ENCODE measurements around the gene MSRB3. TPM values are rescaled to one million over a fixed set of nuclear protein-coding genes. Genes with fewer than 3 reads are reported as not detected.

MSRB3 gene
- total and polyA plus RNA-seq, 10 of the 15 experiments (the other 5 are each of a cell fraction or from before 2014, with no cell fraction given): 0.07 to 2.7 (median 1.3) TPM

- TF ChIP-seq ETV6 (conservative IDR thresholded peaks at IDR 0.05 in 1 of 2, IDR thresholded peaks at IDR 0.05 in 1 of 2; ENCODE audit: borderline replicate concordance in 1 of 2, low read depth in 1 of 2): no peak
Observed at GRCh38 chr12:65329721-65330120, 51.2 kb downstream of the MSRB3 start (continued).

- CTCF ChIA-PET: no interaction called here
- Histone ChIP-seq H3K27ac (ENCODE audit: control insufficient read depth, insufficient read depth) (no peak overlapping the region), H3K36me3 (ENCODE audit: control insufficient read depth in 2 of 2, insufficient read depth in 2 of 2, low read length in 1 of 2) (no peaks in the 10 kb centered on the region), H3K4me3 (no peak overlapping the region), H3K9ac (ENCODE audit: control insufficient read depth, insufficient read depth, low read length) (no peak overlapping the region), H3K27me3 (replicated peaks in 1 of 2; ENCODE audit: control insufficient read depth in 2 of 2, insufficient read depth in 2 of 2, low read length in 1 of 2) (no peaks in the 10 kb centered on the region), H2AFZ (ENCODE audit: control insufficient read depth, low read depth, low read length) (no peak overlapping the region), H3K79me2 (ENCODE audit: control insufficient read depth, insufficient read depth, low read length) (no peaks in the 10 kb centered on the region), H4K20me1 (ENCODE audit: control insufficient read depth, insufficient read depth) (no peaks in the 10 kb centered on the region), H3K9me3 (replicated peaks; ENCODE audit: control insufficient read depth, insufficient read depth, low read length) (no peaks in the 10 kb centered on the region), H3K4me2 (ENCODE audit: control insufficient read depth, insufficient read depth) (no peak overlapping the region), H3K4me1 (ENCODE audit: control insufficient read depth, insufficient read depth, low read length) (no peaks in the 10 kb centered on the region)
- RAD21 ChIA-PET (ENCODE audit: unreplicated experiment): no interaction called here
- FAIRE-seq (no peak), ATAC-seq (no peak), DNase-seq (ENCODE audit: low read depth, low spot score) (no peak)
- WGBS (ENCODE audit: insufficient coverage, insufficient replicate concordance, low lambda C conversion rate, missing lambda C conversion rate): 2% methylated on average over 3 of the region's 3 CpGs
- intact Hi-C loops (cut with micrococcal nuclease; ENCODE audit: unreplicated experiment): no loop called here
- in situ Hi-C loops (cut with MboI): no loop called here
- SMC1A ChIA-PET (ENCODE audit: uncharacterized antibody, unreplicated experiment): no interaction called here
- no TSS peak for BruUV-seq (replicated peaks)
- TF ChIP-seq BACH1 (IDR thresholded peaks at IDR 0.05; ENCODE audit: borderline replicate concordance) (no peak), MYC (IDR thresholded peaks at IDR 0.05; ENCODE audit: insufficient read depth, insufficient read length, insufficient replicate concordance, low read length, severe bottlenecking) (no peak), HDAC2 (IDR thresholded peaks at IDR 0.05) (no peak), SMAD5 (IDR thresholded peaks at IDR 0.05; ENCODE audit: low read depth) (no peak), HCFC1 (IDR thresholded peaks at IDR 0.05; ENCODE audit: low read length) (no peak), TCF3 (IDR thresholded peaks at IDR 0.05; ENCODE audit: borderline replicate concordance, insufficient read depth, low read depth, low read length) (no peak), YY1 (IDR thresholded peaks at IDR 0.05; ENCODE audit: low read depth, low read length) (no peak), ZNF384 (IDR thresholded peaks at IDR 0.05; ENCODE audit: borderline replicate concordance, low read depth, low read length) (no peak), TCF7 (IDR thresholded peaks at IDR 0.05; ENCODE audit: borderline replicate concordance) (no peak), PML (IDR thresholded peaks at IDR 0.05; ENCODE audit: low read length) (no peak), SPI1 (IDR thresholded peaks at IDR 0.05; ENCODE audit: borderline replicate concordance, insufficient read depth, low read depth, low read length) (no peak), RFX5 (IDR thresholded peaks at IDR 0.05; ENCODE audit: low read depth, low read length) (no peak), USF2 (IDR thresholded peaks at IDR 0.05; ENCODE audit: borderline replicate concordance, low read depth, low read length) (no peak), HDAC6 (IDR thresholded peaks at IDR 0.05; ENCODE audit: unreplicated experiment) (no peak), ZSCAN29 (IDR thresholded peaks at IDR 0.05) (no peak), CEBPB (IDR thresholded peaks at IDR 0.05; ENCODE audit: borderline replicate concordance in 1 of 2, low read depth in 2 of 2, low read length in 2 of 2) (no peak)
- POLR2A ChIA-PET: no interaction called here
Observed at GRCh38 chr12:65330331-65330730, 51.8 kb downstream of the MSRB3 start.

Data from GM12878 (cell line).